Measurements from ENCODE around the gene ST3GAL3. TPM values are rescaled to one million over a fixed set of nuclear protein-coding genes. Genes with fewer than 3 reads are reported as not detected.

The ST3GAL3 gene
- total and polyA plus RNA-seq, 11 donors: 14.4 to 31.7 (median 26.3) TPM

DNA sequence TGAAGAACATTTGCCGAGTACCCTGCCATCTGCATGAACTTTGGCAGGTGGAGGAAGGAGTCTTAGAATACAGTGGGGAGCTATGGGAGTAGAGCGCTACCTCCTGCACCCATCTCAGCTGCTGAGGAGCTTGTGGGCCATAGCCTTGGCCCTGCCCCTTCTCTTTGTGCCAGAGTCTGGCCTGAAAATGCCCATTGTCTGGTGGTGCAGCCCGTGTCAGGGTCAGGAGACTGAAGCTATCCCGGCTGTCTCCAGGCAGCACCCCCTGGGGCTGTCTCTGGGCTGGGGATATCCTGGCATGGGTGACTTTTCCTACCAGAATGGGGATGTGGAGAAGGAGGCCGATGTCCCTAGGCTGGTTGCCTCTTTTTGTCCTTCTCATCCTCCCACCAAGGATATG is 246.7 kb downstream of the ST3GAL3 start:
- no peak for TF ChIP-seq POLR2A (IDR thresholded peaks at IDR 0.05)
- Histone ChIP-seq H3K27ac (no peak overlapping the region), H3K27me3 (no peaks in the 10 kb centered on the region), H3K36me3 (peaks cover 0 to 66% (median 40%) of the 10 kb centered on the region in 9 donors), H3K4me3 (no peak overlapping the region), H3K9me3 (no peaks in the 10 kb centered on the region), H3K4me1 (peaks cover 0 to 53% (median 25%) of the 10 kb centered on the region in 12 donors)
- intact Hi-C loops (cut with DNase I): no loop called here
- DNase-seq (no peak), ATAC-seq (no peak)
- 88 to 94% (median 92%) methylated on average over 5 of the region's 5 CpGs for WGBS, 4 donors

DNA sequence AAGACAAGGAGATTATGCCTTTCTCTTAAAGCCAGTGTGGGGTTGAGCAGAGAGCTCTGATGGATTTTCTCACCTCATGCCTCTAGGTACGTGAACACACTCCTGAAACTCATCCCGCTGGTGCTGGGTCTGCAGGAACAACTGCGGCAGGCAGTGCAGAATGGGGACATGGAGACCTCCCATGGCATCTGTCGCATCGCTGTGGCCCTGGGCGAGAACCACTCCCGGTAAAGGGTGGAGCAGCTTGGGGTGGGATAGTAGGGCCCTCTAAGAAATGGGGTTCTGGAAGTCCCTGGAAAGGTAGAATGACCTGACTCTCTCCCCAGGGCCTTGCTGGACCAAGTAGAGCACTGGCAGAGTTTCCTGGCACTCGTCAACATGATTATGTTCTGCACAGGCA is 248.9 kb downstream of the ST3GAL3 start:
- WGBS, 4 donors: 85 to 98% (median 97%) methylated on average over 8 of the region's 8 CpGs
- no peak overlapping the region for H3K4me3 ChIP-seq
- ATAC-seq (no peak), DNase-seq (no peak)
- H3K4me1 ChIP-seq: peaks cover 0 to 34% (median 8%) of the 10 kb centered on the region in 12 donors
- H3K9me3 ChIP-seq: no peaks in the 10 kb centered on the region
- H3K36me3 ChIP-seq: peaks cover 0 to 73% (median 52%) of the 10 kb centered on the region in 9 donors
- no peak overlapping the region for H3K27ac ChIP-seq
- TF ChIP-seq, protein P1, sequence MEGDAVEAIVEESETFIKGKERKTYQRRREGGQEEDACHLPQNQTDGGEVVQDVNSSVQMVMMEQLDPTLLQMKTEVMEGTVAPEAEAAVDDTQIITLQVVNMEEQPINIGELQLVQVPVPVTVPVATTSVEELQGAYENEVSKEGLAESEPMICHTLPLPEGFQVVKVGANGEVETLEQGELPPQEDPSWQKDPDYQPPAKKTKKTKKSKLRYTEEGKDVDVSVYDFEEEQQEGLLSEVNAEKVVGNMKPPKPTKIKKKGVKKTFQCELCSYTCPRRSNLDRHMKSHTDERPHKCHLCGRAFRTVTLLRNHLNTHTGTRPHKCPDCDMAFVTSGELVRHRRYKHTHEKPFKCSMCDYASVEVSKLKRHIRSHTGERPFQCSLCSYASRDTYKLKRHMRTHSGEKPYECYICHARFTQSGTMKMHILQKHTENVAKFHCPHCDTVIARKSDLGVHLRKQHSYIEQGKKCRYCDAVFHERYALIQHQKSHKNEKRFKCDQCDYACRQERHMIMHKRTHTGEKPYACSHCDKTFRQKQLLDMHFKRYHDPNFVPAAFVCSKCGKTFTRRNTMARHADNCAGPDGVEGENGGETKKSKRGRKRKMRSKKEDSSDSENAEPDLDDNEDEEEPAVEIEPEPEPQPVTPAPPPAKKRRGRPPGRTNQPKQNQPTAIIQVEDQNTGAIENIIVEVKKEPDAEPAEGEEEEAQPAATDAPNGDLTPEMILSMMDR (IDR thresholded peaks at IDR 0.05): no peak
- TF ChIP-seq POLR2A (IDR thresholded peaks at IDR 0.05): no peak
- intact Hi-C loops (cut with DNase I): no loop called here
- no peaks in the 10 kb centered on the region for H3K27me3 ChIP-seq

DNA sequence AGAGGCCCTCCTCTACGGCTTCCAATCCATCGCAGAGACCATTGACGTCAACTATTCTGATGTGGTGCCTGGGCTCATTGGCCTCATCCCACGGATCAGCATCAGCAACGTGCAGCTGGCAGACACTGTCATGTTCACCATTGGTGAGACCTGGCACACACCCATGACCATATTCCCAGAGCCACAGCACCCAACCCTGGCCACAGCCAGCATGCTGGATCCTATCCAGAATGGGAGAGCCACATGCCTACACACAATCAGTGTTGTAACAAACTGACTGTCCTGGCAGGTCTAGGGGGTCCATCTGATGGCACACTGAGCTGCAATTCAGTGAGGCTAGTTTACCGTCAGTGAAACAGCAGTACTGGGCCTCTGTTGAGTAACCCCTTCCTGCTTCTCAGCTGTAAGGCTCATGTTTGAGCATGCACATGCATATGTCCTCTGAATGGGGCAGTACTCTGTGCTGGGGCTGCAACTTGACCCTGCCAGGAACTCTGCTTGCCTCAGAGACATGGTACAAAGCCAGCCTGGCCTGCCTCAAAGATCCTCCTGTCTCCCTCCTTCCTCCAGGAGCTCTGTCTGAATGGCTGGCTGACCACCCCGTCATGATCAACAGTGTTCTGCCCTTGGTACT is 250.2 kb downstream of the ST3GAL3 start:
- ATAC-seq (no peak), DNase-seq (no peak)
- H3K36me3 ChIP-seq: peaks cover 0 to 77% (median 65%) of the 10 kb centered on the region in 9 donors
- H3K9me3 ChIP-seq: no peaks in the 10 kb centered on the region
- peaks cover 0 to 30% (median 7%) of the 10 kb centered on the region in 12 donors for H3K4me1 ChIP-seq
- no peak overlapping the region for H3K27ac ChIP-seq
- no peak overlapping the region for H3K4me3 ChIP-seq
- intact Hi-C loops (cut with DNase I): no loop called here
- TF ChIP-seq POLR2A (IDR thresholded peaks at IDR 0.05): no peak
- TF ChIP-seq, protein P1 (IDR thresholded peaks at IDR 0.05): no peak
- no peaks in the 10 kb centered on the region for H3K27me3 ChIP-seq
- WGBS, 4 donors: 85 to 89% (median 87%) methylated on average over 7 of the region's 7 CpGs

DNA sequence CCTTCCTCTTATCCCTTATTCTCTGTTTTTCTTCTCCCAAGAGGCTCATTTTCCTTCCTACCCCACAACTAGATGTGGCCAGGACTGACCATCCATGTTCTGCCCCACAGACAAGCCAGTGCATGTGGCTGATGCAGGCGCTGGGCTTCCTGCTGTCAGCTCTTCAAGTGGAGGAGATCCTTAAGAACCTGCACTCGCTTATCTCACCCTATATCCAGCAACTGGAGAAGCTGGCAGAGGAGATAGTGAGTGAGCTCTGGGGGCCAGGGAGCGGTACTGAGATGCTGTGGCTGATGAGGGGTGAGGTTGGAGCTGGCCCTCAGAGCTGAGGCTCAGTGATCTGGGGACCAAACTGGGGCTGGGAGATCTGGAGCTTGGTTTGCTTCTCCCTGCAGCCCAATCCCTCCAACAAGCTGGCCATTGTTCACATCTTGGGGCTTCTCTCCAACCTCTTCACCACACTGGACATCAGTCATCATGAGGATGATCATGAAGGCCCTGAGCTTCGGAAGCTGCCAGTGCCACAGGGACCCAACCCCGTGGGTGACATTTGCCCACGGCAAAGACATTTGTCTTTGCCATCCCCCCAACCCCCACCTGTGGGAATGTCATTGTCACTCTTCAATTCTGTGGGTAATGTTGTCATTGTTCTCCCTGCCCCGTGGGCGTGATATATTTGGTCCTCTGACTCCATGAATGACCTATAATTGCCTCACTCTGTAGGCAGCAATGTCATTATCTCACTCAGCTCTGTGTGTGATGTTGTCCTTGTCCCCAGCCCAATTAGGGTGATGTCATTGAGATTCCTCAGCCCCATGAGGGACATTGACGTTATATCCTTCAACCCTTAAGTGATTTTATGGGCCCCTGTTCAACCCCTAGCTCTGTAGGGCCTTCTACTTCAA is 251.3 kb downstream of the ST3GAL3 start:
- no peak for TF ChIP-seq POLR2A (IDR thresholded peaks at IDR 0.05)
- TF ChIP-seq, protein P1 (IDR thresholded peaks at IDR 0.05): no peak
- Histone ChIP-seq H3K9me3 (no peaks in the 10 kb centered on the region), H3K4me1 (peaks cover 0 to 23% (median 0%) of the 10 kb centered on the region in 12 donors), H3K36me3 (peaks cover 0 to 84% (median 76%) of the 10 kb centered on the region in 9 donors), H3K27ac (no peak overlapping the region), H3K27me3 (no peaks in the 10 kb centered on the region), H3K4me3 (no peak overlapping the region)
- DNase-seq: no peak
- WGBS, 4 donors: 76 to 84% (median 78%) methylated on average over 8 to 9 of the region's 9 CpGs
- intact Hi-C loops (cut with DNase I): loop anchor here in 1 of 10 donors (1.0 kb wide), 1 partner anchor 11 kb away; no protein-coding TSS in a partner anchor
- ATAC-seq: peak in 2 of 4 donors; percentile 25 to 26
